MCF 10A (cell line): ENCODE measurements around the gene HEPACAM2. TPM values are rescaled to one million over a fixed set of nuclear protein-coding genes. Genes with fewer than 3 reads are reported as not detected.

ENCODE experiments used
- BruUV-seq: library from RNA; stranded (reverse); fragments of 400-500 nt; replicated peaks from 2 replicates; lab custom pipeline; 2021; lab: Mats Ljungman, UMichigan
- CTCF ChIA-PET: fragments of 300-600 bp; sonication (Branson Sonifier 250); formaldehyde crosslinking; extraction: SDS; loops from one replicate; lab custom pipeline; 2021; ENCODE audit warnings: antibody characterized with exemption, inconsistent platforms; lab: Yijun Ruan, JAX
- POLR2A ChIA-PET: fragments of 300-600, 350-650 bp; sonication (Branson Sonifier 250); formaldehyde crosslinking; extraction: SDS; loops from one replicate; lab custom pipeline; 2020; ENCODE audit warnings: antibody characterized with exemption, inconsistent platforms; lab: Yijun Ruan, JAX
- DNase-seq: peaks from one replicate; pipeline ENCODE4 v3.0.0-alpha.2; 2018; ENCODE audit not compliant: unreplicated experiment
- H3K27ac Mint-ChIP-seq: one replicate; pipeline ENCODE4 v1.8.0; 2022; ENCODE audit warnings: mild to moderate bottlenecking, low read depth, mixed read lengths; ENCODE audit not compliant: unreplicated experiment
- H3K27me3 Mint-ChIP-seq: one replicate; pipeline ENCODE4 v1.8.0; 2022; ENCODE audit warnings: mixed read lengths; ENCODE audit not compliant: insufficient read depth, unreplicated experiment
- H3K36me3 Mint-ChIP-seq: one replicate; pipeline ENCODE4 v1.8.0; 2022; ENCODE audit warnings: mild to moderate bottlenecking, moderate library complexity, mixed read lengths; ENCODE audit not compliant: insufficient read depth, unreplicated experiment
- H3K4me1 Mint-ChIP-seq: one replicate; pipeline ENCODE4 v1.8.0; 2022; ENCODE audit warnings: mixed read lengths; ENCODE audit not compliant: insufficient read depth, unreplicated experiment
- H3K4me3 Mint-ChIP-seq: one replicate; pipeline ENCODE4 v1.8.0; 2022; ENCODE audit warnings: mild to moderate bottlenecking, moderate library complexity, mixed read lengths; ENCODE audit not compliant: unreplicated experiment
- H3K9me3 Mint-ChIP-seq: one replicate; pipeline ENCODE4 v1.8.0; 2022; ENCODE audit warnings: mixed read lengths; ENCODE audit not compliant: unreplicated experiment
- CTCF ChIP-seq: fragments of 200-600 bp; IDR thresholded peaks from one replicate; pipeline ENCODE4 v1.8.0; 2022; ENCODE audit warnings: antibody characterized with exemption, mild to moderate bottlenecking; ENCODE audit not compliant: unreplicated experiment
- intact Hi-C: fragments of 100-400 bp; cut with micrococcal nuclease; formaldehyde crosslinking; loops from 2 replicates; pipeline ENCODE4 v1.14.1; 2022
- total RNA-seq: library from RNA; stranded (reverse); gene quantifications from 2 replicates; pipeline ENCODE4 v1.2.3, GENCODE V29; 2022

HEPACAM2 gene
- total RNA-seq, 1 experiment from 2014 or later: not detected

- TF ChIP-seq CTCF: no peak
- intact Hi-C loops: no loop called here
- BruUV-seq: no TSS peak
- Mint-ChIP-seq H3K9me3 (peaks cover 11% of the 10 kb centered on the region), H3K4me3 (no peak overlapping the region), H3K27me3 (peaks cover 25% of the 10 kb centered on the region), H3K4me1 (peaks cover 5% of the 10 kb centered on the region), H3K27ac (no peak overlapping the region), H3K36me3 (no peaks in the 10 kb centered on the region)
- ChIA-PET CTCF (no interaction called here), POLR2A (no interaction called here)
- DNase-seq: no peak
These were observed 66.8 kb downstream of the HEPACAM2 start for GRCh38 chr7:93159490-93159889.

- POLR2A ChIA-PET: interaction anchor here (0.6 kb wide), 1 partner anchor 38 kb away, joined by 3 read pairs; no protein-coding TSS in a partner anchor
- DNase-seq: no peak
- CTCF ChIA-PET: no interaction called here
- intact Hi-C loops: no loop called here
- H3K27me3 Mint-ChIP-seq: no peaks in the 10 kb centered on the region
- no peaks in the 10 kb centered on the region for H3K36me3 Mint-ChIP-seq
- no peak overlapping the region for H3K27ac Mint-ChIP-seq
- no peak for TF ChIP-seq CTCF
- no TSS peak for BruUV-seq
- H3K4me1 Mint-ChIP-seq: peaks cover 5% of the 10 kb centered on the region
- no peaks in the 10 kb centered on the region for H3K9me3 Mint-ChIP-seq
- no peak overlapping the region for H3K4me3 Mint-ChIP-seq
These were observed 69.4 kb downstream of the HEPACAM2 start for GRCh38 chr7:93156884-93157283.

GRCh38 chr7:93150200-93150835 is 76.0 kb downstream of the HEPACAM2 start:
- BruUV-seq: no TSS peak
- Mint-ChIP-seq H3K27me3 (no peaks in the 10 kb centered on the region), H3K27ac (no peak overlapping the region), H3K4me3 (no peak overlapping the region), H3K36me3 (no peaks in the 10 kb centered on the region), H3K9me3 (no peaks in the 10 kb centered on the region), H3K4me1 (peaks cover 17% of the 10 kb centered on the region)
- peak; percentile 3 for DNase-seq
- no peak for TF ChIP-seq CTCF
- intact Hi-C loops: no loop called here
- ChIA-PET POLR2A (interaction anchor here (0.7 kb wide), 1 partner anchor 626 kb away, joined by 3 read pairs; no protein-coding TSS in a partner anchor), CTCF (interaction anchor here (0.7 kb wide), 1 partner anchor 10 kb away, joined by 4 read pairs; no protein-coding TSS in a partner anchor)

- BruUV-seq: no TSS peak
- ChIA-PET CTCF (no interaction called here), POLR2A (no interaction called here)
- Mint-ChIP-seq H3K27ac (peak overlapping the region; percentile 88), H3K4me3 (no peak overlapping the region), H3K9me3 (no peaks in the 10 kb centered on the region), H3K27me3 (no peaks in the 10 kb centered on the region), H3K36me3 (no peaks in the 10 kb centered on the region), H3K4me1 (peaks cover 17% of the 10 kb centered on the region)
- no peak for TF ChIP-seq CTCF
- DNase-seq: no peak
- intact Hi-C loops: no loop called here
These were observed 77.5 kb downstream of the HEPACAM2 start for GRCh38 chr7:93148727-93149126.
